Measurements from ENCODE around the gene RHBDD2. TPM values are rescaled to one million over a fixed set of nuclear protein-coding genes. Genes with fewer than 3 reads are reported as not detected.
A peak's percentile ranks its signal among the peaks of the same experiment; 100 is the strongest.

Gene RHBDD2
- polyA plus RNA-seq, 3 donors, result 34.1 to 54.6 (median 53.1) TPM

DNA sequence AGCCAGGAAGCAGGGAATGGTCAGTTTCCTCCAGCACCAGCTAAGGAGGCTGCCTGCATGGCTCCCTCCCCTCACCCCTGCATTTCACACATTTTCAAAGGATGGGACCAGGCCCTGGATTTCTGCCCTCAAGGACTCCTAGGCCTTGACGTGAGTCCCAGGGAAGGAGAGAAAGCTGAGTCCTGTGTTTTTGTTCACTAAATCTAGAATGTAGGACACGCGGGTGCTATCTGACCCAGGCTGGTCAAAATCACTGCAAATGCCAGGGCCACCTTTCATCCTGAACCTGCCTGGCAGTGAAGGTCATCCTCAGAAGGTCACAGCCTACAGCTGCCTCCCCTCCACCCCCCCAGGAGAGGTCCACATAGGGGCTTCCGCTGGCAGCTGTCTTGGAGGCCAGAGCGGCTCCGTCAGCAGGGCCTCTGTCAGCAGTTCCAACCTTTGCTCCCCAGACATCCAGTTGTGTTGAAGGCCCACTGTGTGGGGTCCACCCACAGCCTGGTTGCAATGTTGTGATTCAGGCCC, 18.0 kb downstream of the RHBDD2 start:
- Histone ChIP-seq H3K79me2 (ENCODE audit: insufficient read depth, low read length) (no peaks in the 10 kb centered on the region), H3K36me3 (replicated peaks in 1 of 2; ENCODE audit: control insufficient read depth in 1 of 2, insufficient read depth in 2 of 2, low read length in 2 of 2) (no peaks in the 10 kb centered on the region), H4K20me1 (ENCODE audit: insufficient read depth, low read length) (no peaks in the 10 kb centered on the region), H3K27me3 (ENCODE audit: control insufficient read depth in 2 of 2, insufficient read depth in 2 of 2, low read length in 2 of 2) (no peaks in the 10 kb centered on the region), H3K9me3 (replicated peaks in 1 of 2; ENCODE audit: control insufficient read depth in 1 of 2, insufficient read depth in 1 of 2, low read length in 2 of 2) (no peaks in the 10 kb centered on the region), H3K9ac (ENCODE audit: insufficient read depth, low read length, poor library complexity, severe bottlenecking) (no peak overlapping the region), H3K4me1 (ENCODE audit: control insufficient read depth in 1 of 2, insufficient read depth in 2 of 2, low read length in 2 of 2) (no peaks in the 10 kb centered on the region), H2AFZ (ENCODE audit: insufficient read depth, low read depth, low read length, poor library complexity, severe bottlenecking) (no peak overlapping the region), H3K4me3 (replicated peaks in 1 of 3; ENCODE audit: low read depth in 2 of 3, low read length in 3 of 3) (no peak overlapping the region), H3K4me2 (replicated peaks; ENCODE audit: extremely low read depth, low read length, poor library complexity, severe bottlenecking) (no peak overlapping the region), H3K27ac (ENCODE audit: low read depth in 1 of 2, low read length in 2 of 2) (no peak overlapping the region)
- TF ChIP-seq, protein P1, sequence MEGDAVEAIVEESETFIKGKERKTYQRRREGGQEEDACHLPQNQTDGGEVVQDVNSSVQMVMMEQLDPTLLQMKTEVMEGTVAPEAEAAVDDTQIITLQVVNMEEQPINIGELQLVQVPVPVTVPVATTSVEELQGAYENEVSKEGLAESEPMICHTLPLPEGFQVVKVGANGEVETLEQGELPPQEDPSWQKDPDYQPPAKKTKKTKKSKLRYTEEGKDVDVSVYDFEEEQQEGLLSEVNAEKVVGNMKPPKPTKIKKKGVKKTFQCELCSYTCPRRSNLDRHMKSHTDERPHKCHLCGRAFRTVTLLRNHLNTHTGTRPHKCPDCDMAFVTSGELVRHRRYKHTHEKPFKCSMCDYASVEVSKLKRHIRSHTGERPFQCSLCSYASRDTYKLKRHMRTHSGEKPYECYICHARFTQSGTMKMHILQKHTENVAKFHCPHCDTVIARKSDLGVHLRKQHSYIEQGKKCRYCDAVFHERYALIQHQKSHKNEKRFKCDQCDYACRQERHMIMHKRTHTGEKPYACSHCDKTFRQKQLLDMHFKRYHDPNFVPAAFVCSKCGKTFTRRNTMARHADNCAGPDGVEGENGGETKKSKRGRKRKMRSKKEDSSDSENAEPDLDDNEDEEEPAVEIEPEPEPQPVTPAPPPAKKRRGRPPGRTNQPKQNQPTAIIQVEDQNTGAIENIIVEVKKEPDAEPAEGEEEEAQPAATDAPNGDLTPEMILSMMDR (IDR thresholded peaks at IDR 0.05), result no peak
- Mint-ChIP-seq H3K9me3 (no peaks in the 10 kb centered on the region), H3K27me3 (ENCODE audit: low read depth in 3 of 3) (peaks cover 0 to under 1% (median 0%) of the 10 kb centered on the region in 3 donors), H3K4me3 (no peak overlapping the region), H3K36me3 (no peaks in the 10 kb centered on the region), H3K4me1 (peaks cover 3% of the 10 kb centered on the region), H3K27ac (peak overlapping the region in 1 of 7 donors; percentile 0)
- intact Hi-C loops (cut with micrococcal nuclease), result no loop called here
- DNase-seq, result no peak
- WGBS (ENCODE audit: insufficient coverage), result 100% methylated on average over 5 of the region's 6 CpGs

DNA sequence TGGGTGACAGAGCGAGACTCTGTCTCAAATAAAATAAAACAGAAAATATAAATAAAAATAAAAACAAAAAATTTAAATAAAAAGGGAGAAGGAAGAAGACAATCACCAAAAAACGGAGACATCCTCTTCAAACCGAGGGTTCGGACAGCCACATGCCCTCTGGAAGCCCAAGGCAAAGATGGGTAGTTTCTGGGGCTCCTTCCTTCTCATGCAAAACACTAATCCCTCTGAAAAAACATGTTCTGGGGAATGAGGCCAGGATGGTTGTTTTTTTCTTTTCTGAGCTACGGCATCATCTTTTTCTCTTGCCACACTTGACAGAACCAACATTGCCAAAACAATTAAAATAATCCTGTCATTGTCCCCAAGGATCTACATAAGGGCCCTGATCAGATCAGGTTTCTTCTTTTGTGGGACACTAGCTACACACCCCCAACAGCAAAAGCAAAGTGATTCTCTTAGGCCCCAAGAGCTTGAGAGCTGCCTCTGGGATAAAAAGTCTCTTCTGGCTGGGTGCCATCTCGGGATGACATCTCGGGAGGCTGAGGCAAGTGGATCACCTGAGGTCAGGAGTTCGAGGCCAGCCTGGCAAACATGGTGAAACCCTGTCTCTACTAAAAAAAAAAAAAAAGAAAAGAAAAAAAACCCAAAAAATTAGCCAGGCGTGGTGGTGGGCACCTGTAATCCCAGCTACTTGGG, 21.9 kb downstream of the RHBDD2 start:
- Histone ChIP-seq H2AFZ (ENCODE audit: insufficient read depth, low read depth, low read length, poor library complexity, severe bottlenecking) (no peak overlapping the region), H3K79me2 (ENCODE audit: insufficient read depth, low read length) (no peaks in the 10 kb centered on the region), H3K36me3 (replicated peaks in 1 of 2; ENCODE audit: control insufficient read depth in 1 of 2, insufficient read depth in 2 of 2, low read length in 2 of 2) (no peaks in the 10 kb centered on the region), H3K9ac (ENCODE audit: insufficient read depth, low read length, poor library complexity, severe bottlenecking) (no peak overlapping the region), H4K20me1 (ENCODE audit: insufficient read depth, low read length) (no peaks in the 10 kb centered on the region), H3K9me3 (replicated peaks in 1 of 2; ENCODE audit: control insufficient read depth in 1 of 2, insufficient read depth in 1 of 2, low read length in 2 of 2) (no peaks in the 10 kb centered on the region), H3K4me2 (replicated peaks; ENCODE audit: extremely low read depth, low read length, poor library complexity, severe bottlenecking) (no peak overlapping the region), H3K4me1 (ENCODE audit: control insufficient read depth in 1 of 2, insufficient read depth in 2 of 2, low read length in 2 of 2) (peaks cover 12 to 13% of the 10 kb centered on the region in 2 donors), H3K4me3 (replicated peaks in 1 of 3; ENCODE audit: low read depth in 2 of 3, low read length in 3 of 3) (no peak overlapping the region), H3K27me3 (ENCODE audit: control insufficient read depth in 2 of 2, insufficient read depth in 2 of 2, low read length in 2 of 2) (no peaks in the 10 kb centered on the region), H3K27ac (ENCODE audit: low read depth in 1 of 2, low read length in 2 of 2) (no peak overlapping the region)
- Mint-ChIP-seq H3K4me3 (no peak overlapping the region), H3K36me3 (no peaks in the 10 kb centered on the region), H3K9me3 (no peaks in the 10 kb centered on the region), H3K27ac (no peak overlapping the region), H3K4me1 (peaks cover 13% of the 10 kb centered on the region), H3K27me3 (ENCODE audit: low read depth in 3 of 3) (peaks cover 0 to 1% (median 1%) of the 10 kb centered on the region in 3 donors)
- TF ChIP-seq, protein P1 (IDR thresholded peaks at IDR 0.05), result no peak
- WGBS (ENCODE audit: insufficient coverage), result 93% methylated on average over 3 of the region's 9 CpGs
- intact Hi-C loops (cut with micrococcal nuclease), result no loop called here
- DNase-seq, result no peak
